HG02884 (cell line): ENCODE results near the gene SLC24A3.
A peak's percentile ranks its signal among the peaks of the same experiment; 100 is the strongest.
"Not testable (repeated sequence)": the region's sequence is repeated elsewhere in the genome, so short reads cannot be mapped to it uniquely, and the experiment has no call there.

Experiments
- ATAC-seq: cut with Tn5 transposase; IDR thresholded peaks from one replicate; pipeline ENCODE4 v1.9.1; 2021; ENCODE audit warnings: mild to moderate bottlenecking, moderate library complexity; ENCODE audit not compliant: unreplicated experiment

The SLC24A3 gene

DNA sequence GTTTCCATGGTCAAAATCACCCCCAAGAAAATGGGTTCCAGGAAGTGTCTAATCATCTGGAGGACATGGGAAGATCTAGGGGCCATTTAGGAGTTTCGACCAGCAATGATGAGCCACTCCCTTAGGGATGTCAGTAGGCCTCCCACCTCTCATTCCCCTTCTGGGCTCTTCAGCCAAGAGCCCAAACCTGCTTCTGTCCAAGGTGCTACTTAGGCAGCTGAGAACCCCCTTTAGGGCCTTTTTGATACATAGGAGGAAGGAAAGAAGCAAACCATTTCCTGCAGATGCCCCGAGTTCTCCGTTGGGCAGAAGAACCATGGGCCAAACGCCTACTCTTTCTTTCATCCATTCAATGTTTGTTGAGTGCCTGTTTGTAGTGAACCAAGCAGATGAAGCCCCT is 404.2 kb downstream of the SLC24A3 start:
- no peak for ATAC-seq

DNA sequence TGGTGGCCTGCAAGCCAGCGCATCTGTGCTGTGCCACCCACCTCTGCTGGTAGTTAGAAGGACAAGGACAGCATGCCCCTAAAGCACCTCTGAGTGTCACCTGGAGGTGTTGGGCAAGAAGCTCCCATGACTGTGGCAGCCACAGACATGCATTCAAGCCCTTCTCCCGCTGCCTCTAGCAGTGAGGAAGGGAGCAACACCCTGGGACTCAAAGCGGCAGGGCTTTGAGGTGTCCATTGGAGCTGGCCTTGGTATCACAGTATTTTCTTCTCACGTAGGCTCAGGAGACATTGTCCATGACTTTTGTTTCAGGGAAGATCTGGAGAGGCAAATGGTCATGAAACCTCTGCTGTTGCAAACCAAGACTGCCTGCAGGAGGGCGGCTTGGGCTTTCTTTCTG is 404.8 kb downstream of the SLC24A3 start:
- ATAC-seq = no peak

GRCh38 chr20:19618711-19619110 is 406.3 kb downstream of the SLC24A3 start:
- no peak for ATAC-seq

DNA sequence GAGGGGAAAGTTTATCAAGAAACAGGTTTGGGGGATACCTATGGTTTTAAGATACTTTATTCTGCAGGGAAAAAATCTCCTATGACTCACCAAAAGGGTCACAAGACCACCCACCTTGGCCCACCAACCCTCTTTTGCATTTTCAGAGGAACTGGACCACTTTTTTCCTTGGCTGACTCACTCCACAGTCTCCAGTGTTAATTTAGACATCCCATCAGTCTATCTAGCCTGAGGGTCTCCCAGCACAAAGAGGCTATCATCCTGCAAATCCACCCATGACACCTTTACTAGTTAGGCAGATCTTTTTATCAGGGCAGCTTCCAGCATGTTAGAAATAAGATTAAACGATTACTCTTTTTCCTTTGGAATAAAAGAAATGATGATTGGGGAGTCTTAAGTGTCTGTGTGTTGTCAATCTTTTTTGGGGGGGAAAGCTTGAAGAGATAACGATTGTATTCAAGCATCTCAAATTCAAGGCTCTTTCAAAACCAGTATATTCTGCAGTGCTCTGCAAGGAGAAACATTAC is 407.5 kb downstream of the SLC24A3 start:
- ATAC-seq = no peak

DNA sequence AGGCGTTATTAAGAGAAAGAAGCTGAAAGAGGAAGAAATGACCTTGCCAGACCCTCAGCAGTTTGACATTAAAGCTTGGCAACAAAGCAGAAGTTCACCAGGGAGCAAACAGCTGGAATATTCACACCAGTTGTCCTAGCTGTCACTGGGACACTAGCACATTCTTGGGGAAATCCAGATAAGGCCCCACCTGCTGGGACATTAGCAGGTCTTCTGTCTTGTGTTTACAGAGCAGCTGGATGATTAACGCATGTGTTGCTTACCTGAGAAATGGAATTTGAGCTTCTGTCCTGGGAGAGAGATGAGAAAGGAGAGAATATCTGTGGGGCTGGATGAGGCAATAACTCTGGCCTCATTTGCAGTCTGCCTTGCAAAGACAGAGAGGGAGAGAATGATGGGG is 408.0 kb downstream of the SLC24A3 start:
- ATAC-seq = no peak

DNA sequence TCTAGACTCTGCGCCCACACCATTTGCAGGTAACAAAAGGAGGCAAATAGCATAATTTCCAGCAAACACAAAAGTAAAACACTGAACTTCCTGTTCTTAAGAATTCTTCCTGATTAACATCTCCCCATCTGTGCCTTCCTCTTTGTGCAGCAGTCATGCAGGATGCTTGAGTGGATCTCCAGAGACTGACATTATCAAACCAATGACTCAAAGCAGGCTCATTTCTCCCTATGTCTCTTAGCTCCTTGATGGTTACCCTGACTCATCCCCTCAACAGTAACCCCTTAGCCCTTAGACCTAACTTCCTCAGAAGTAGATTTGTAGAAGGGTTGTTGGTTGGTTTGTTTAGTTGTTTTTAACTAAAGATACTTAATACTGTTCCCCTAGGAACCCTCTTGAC is 408.6 kb downstream of the SLC24A3 start:
- ATAC-seq = no peak

DNA sequence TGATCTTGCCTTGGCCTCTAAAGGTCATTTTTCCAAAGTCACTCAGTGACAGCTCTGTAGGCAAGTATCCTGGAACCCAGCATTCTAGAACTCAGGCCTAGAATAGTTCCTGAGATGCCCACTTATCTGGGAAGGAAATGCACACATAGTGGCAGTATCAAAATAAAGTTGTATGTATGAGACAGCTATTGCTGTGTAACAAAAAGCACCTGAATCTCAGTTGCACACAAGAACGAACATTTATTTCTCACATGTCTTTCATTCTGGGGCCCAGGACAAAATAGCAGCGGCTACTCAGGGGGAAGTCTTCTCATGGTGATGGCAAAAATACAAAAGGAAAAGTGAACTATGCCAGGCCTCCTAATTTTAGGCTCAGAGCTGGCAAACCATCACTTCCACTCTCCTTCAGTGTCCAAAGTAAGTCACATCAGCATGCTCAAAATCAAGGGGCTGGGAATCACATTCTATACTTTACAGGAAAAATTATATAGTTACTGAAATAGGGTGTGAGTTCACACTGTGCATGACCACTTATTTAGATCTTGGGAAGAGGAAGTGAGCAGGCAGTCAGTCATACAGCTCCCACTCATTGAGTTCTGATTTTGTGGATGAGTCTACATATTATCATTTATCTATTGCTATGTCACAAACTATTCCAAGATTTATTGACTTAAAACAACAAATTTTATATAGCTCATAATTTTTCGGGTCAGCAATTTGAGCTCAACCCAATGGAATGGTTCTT is 412.0 kb downstream of the SLC24A3 start:
- no peak for ATAC-seq

DNA sequence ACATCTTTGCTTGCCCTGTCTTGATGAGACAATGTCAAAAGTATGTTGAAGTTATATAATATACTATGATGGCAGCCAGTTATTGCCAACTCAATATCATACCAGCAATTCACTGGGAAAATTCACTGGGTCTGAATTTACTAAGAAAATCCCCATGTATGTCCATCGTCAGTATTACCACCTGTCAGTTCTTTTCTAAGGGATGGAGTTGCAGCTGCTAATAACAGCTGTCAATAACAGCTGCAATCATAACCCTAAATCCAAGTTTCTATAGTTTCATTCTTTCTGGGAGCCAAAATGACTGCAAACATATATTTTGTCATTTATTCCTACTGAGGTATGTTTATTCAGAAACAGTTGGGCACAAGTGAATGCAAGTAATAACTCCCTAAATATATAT is 413.0 kb downstream of the SLC24A3 start:
- ATAC-seq = no peak

- ATAC-seq = no peak
Measured at GRCh38 chr20:19626896-19627295, 414.5 kb downstream of the SLC24A3 start.

DNA sequence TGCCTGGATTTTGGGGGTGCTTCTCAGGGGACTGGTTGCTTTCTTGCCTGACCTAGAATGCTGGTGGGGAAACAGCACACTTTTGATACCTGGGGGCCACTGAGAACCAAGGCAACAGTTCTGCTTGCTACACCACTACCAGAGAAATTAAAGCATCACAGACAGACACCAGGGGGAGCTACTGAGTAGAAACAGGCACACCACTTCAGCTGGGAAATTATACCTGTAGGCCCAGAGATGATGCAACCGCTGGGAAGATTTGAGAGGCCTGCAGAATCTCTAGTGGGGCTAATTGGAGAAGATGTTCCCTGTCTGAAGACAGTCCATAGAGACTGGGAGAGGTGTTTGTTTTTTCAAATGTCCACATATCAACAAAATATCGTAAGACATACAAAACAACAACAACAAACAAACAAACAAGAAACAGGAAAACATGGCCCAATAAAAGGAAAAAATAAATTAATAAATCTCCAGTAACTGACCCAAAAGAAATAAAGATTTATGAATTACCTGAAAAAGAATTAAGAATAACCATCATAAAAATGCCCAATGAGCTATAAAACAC is 416.2 kb downstream of the SLC24A3 start:
- peak; percentile 54 for ATAC-seq

GRCh38 chr20:19631410-19631809 is 419.0 kb downstream of the SLC24A3 start:
- no peak for ATAC-seq

GRCh38 chr20:19633985-19634384 is 421.5 kb downstream of the SLC24A3 start:
- no peak for ATAC-seq

- not testable (repeated sequence) for ATAC-seq
Measured at GRCh38 chr20:19639471-19640045, 427.1 kb downstream of the SLC24A3 start.

DNA sequence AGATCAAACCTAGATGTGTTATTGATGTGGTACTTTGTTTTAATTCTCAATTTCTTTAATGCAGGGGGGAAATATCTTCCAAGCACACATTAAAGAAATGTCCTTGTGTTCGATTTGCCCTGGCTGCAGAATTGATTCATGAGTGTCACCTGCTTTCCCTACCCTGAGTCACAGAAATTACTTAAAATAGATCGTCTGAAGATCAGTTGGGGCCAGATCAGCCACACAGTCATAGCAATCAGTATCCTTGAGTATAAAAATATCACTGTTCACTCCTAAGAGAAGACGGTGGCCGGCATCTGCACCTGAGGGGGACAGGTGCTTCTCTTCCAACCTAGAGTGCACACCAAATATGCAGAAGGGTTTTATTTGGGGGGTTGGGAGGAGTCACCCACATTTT is 430.4 kb downstream of the SLC24A3 start:
- no peak for ATAC-seq

DNA sequence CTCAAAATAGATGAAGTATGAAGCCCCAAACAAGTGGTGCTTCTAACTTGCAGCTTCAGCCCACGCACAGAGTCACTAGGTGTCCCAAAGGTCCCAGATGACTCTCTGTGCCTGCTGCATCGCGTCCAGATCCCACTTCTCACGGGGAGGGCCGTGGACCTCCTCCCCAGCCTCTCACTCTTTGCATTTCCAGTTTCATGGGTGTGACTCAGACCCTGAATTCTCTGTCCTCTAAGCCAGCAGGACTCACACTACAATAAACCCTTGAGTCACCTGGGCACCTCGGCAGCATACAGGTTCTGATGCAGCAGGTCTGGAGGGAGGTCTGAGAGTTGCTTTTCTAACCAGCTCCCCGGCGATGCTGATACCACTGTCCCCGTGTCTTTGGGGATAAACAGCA is 431.6 kb downstream of the SLC24A3 start:
- no peak for ATAC-seq

GRCh38 chr20:19646963-19647362 is 434.5 kb downstream of the SLC24A3 start:
- ATAC-seq = no peak

DNA sequence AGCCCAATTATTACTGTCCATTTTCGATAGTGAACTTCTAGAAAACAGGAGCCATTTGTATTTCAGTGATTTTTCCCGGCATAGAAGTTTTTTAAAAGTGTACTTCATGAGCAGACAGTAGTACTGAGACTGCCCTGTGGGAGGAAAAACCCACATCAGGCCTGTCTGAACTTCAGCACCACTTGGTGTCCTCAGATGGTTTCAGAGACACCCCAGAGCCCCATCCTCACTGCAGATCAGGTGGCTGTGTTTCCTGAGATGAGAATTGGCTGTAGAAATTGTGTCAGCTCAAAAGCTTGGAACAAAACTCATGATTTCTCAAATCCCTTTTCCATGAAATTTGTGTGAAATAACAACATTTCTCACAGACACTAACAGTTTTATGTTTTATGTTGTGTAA is 435.6 kb downstream of the SLC24A3 start:
- no peak for ATAC-seq

DNA sequence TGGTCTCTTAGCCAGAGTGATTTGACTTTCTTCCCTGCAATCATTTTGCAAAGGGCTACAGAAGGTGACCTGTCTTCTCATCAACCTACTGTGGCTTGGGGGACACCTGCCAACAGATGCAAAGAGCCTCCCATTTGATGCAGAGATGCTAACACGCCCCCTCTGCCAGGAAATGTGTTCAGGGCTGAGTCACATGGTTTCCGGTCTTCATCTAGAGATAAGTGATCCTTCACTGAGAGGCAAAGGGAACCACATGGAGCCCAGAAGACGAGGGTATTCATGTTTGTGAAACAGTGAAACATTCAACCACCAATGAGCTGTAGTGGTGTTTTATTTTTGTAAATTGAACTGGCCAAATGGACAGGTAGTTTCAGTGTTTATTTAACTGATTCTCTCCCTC is 436.6 kb downstream of the SLC24A3 start:
- ATAC-seq = no peak

GRCh38 chr20:19652591-19653026 is 440.2 kb downstream of the SLC24A3 start:
- ATAC-seq = no peak

- ATAC-seq = no peak
Measured at GRCh38 chr20:19653327-19653726, 440.9 kb downstream of the SLC24A3 start.

DNA sequence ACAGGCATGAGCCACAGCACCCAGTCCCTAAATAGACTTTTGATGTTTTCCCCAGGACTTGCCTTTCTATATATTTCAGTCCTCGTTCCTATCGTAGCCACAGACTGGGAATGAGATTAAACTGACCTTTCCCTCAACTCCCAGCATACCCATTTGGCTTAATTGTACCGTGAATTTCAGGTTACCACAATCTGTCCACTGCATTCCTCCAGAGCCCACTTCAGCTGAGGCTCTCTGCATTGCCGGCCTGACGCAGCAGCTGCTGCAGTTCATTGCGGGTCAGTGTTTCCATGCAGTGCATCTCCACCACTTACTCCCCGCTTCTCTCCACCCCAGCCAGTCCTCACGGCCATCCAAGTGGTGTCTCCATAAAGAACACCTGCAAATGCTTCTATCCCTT is 442.5 kb downstream of the SLC24A3 start:
- ATAC-seq = no peak

DNA sequence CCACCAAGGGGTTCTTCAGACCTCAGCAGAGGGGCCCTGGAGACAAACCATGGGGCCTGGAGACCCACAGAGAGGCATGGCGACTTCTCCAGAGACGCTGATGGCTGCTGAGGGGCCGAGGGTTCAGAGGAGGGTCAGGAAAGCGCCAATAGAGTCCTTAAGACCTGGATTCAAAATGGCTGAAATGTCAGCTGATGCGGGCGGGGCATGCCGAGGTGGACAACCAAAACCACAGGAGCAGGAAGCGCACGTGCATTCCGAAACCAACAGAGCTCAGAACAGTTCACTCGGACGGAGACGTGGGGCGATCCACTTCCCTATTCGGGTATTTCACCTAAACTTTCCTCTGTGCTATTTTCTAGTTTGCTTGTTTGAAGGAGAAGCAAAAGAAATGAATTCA is 445.7 kb downstream of the SLC24A3 start:
- peak; percentile 80 for ATAC-seq
